GM18951 (cell line): ENCODE data around the gene SLC27A5.
"Not testable (repeated sequence)": the region's sequence is repeated elsewhere in the genome, so short reads cannot be mapped to it uniquely, and the experiment has no call there.

ENCODE experiments used
- POLR2A ChIP-seq: IDR thresholded peaks from 4 replicates; pipeline ENCODE4 v1.6.1; 2011; ENCODE audit warnings: mild to moderate bottlenecking; ENCODE audit not compliant: insufficient read length, insufficient read depth; ENCODE audit errors: extremely low read depth
- in situ Hi-C: fragments of 300-500 bp; cut with MboI; formaldehyde crosslinking; loops from one replicate; pipeline ENCODE4 v1.12.0; 2022; ENCODE audit warnings: low sequenced_read_pairs, mixed read lengths, inconsistent platforms; ENCODE audit not compliant: unreplicated experiment

SLC27A5 gene

DNA sequence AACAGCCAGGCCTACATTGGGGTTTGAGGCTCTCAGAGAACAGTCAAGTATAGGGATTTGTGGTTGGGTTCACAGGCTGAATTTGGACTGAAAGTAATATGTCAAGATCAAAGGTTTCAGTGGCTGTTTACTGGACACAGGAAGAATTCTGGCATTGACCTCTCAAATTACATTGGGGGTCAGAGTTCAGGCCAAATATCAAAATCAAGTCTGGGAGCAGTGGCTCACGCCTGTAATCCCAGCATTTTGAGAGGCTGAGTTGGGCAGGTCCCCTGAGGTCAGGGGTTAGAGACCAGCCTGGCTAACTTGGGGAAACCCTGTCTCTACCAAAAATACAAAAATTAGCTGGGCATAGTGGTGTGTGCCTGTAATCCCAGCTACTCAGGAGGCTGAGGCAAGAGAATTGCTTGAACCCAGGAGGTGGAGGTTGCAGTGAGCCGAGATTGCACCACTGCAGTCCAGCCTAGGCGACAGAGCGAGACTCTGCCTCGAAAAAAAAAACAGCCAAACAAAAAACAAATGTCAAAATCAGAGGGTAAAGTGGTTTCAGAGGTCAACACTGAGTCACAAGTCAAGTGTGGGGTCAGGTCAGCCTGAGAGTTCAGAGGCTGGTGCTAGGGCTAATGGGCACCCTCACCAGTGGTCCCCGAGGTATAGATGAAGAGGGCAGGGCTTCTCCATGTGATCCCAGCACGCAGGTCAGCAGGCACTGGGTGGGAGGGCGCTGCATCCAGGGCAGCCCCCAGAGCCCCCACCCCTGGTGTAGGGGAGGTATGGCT, 1.5 kb downstream of the SLC27A5 start:
- in situ Hi-C loops = no loop called here
- TF ChIP-seq POLR2A = no peak

DNA sequence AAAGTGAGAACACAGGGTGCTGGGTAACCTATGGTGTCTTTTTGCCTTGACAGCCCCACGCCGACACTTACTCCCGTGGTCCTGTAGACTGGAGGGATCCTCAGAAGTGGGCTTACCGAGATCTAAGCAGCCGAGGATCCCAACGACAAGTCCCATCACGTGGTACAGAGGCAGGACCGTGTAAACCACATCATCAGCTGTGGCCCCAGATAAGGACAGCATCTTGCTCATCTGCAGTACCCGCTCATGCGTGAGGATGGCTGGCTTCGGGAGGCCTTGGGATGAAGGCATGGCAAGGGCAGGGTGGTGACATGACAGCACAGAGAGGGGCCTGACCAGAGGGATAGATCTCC, 2.1 kb downstream of the SLC27A5 start:
- in situ Hi-C loops = no loop called here
- no peak for TF ChIP-seq POLR2A

DNA sequence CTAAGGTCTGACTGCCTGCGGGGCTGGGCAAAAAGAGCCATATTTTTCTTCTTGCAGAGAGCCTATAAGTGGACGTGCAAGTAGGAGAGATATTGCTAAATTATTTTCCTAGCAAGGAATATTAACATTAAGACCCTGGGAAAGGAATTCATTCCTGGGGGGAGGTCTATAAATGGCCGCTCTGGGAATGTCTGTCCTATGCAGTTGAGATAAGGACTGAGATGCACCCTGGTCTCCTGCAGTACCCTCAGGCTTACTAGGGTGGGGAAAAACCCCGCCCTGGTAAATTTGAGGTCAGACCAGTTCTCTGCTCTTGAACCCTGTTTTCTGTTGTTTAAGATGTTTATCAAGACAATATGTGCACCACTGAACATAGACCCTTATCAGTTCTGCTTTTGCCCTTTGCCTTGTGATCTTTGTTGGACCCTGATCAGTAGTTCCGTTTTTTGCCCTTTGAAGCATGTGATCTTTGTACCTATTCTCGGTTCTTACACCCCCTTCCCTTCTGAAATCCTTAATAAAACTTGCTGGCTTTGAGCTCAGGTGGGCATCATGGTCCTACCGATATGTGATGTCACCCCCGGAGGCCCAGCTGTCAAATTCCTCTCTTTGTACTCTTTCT, 4.1 kb downstream of the SLC27A5 start:
- in situ Hi-C loops = not testable (repeated sequence)

DNA sequence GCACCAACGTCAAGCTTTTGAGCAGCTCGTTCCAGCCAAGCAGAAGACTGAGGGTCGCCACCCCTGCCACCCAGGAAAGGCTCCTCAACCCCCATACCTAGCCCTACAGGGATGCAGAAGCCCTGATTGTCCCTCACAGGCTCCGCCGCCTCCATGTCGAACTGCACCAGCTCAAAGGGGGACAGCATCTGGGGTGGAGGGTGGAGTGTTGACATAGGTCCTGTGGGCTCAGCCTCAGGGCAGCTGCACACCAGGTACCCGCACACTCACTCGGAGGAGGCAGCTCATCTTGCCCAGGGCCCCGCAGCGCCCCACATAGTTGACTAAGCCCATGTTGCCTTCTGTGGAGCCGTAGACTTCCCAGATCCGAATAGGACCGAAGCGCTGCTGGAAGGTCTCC, 11.6 kb downstream of the SLC27A5 start:
- in situ Hi-C loops = no loop called here
- no peak for TF ChIP-seq POLR2A

DNA sequence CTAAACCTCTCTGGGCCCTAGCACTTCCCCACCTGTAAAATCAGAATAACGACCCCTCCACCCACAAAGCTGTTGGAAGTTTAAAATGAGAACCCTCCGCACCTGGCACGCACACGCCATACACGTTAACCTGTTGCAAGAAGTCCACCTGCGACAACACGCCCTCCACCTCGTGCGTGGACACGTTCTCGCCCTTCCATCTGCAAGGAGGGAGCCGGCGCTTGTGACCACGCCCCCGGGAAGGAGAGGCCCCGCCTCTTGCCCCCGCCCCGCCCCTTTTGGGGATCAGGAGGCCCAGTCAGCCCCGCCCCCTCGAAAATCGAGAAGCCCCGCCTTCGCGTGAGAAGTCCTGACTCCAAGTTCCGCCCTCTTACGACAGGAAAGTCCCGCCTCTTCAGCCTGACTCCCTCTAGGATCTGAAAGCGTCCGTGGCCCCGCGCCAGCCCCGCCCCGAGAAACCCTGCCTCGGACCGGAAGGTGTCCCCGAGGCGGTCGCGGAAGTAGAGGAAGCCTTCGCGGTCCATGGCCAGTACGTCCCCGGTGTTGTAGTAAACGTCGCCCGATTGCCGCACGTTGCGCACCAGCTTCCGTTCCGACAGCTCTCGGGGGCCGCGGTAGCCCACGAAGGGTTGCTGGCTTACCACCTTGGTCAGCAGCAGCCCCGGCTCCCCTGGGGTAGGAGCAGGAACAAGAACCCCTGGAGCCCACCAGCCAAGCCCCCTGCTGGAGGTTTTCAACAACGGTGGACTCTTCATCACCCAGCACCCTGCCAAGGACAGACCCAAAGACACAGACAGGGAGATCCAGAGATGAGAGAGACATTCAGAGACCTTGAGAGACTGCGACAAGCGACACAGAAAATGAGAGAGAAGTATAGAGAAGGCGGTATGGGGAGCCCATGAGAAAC, 12.5 kb downstream of the SLC27A5 start:
- TF ChIP-seq POLR2A = peak; percentile 70
- in situ Hi-C loops = no loop called here

DNA sequence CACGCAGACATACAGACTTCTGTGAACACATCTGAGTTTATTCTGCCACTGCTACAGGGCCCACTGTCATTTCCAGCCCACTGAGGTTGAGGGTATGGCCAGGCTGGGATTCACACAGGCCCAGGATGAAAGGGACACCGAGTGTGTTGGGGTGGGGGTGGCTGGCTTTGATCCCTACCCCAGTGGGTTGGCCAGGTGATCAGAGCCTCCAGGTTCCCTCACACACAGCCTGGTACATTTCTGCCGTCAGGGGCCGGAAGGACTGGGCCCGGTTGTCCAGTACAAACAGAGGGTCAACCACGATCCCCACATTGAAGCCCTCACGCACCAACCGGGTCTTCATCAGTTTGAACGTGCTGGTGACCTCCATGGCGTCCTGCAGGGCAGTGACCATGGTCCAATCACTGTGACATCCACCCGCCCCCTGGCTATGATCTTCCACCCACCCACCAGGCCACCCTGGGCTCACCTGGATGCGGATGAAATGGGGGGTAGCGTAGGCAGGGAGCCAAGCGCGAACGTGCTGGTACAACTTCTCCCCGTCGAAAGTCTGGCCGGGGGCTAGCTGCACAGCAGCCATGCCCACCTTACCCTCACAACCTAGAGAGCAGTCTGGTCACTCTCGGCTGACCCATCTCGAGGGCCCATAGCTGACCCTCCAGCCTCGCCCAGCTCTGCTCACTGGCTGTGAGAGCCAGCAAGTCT, 13.3 kb downstream of the SLC27A5 start:
- in situ Hi-C loops = no loop called here
- TF ChIP-seq POLR2A = no peak

DNA sequence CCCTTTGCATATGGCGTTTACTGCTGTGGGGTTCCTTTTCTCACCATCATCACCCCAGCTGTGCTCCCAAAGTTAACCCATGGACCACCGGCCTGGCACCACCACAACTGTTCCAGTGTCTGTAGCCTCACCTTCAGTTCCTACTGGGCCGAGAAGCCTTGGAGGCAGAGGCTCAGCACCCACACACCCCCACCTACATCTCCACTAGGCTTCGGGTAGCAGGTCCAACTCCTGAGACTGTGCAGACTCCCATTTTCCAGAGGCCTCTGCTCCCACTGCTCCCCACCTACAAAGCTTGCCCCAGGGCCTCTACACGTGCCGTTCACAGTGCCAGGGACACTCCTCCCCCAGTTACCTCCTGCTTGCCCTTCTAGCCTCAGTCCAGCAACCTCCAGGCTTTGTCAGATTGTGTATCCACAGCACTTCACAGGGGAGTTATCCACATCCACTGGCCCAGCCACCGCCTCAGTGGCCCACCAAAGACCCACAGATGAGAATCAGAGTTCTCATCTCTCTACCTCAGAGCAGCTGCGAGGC, 14.1 kb downstream of the SLC27A5 start:
- in situ Hi-C loops = no loop called here
- TF ChIP-seq POLR2A = no peak

DNA sequence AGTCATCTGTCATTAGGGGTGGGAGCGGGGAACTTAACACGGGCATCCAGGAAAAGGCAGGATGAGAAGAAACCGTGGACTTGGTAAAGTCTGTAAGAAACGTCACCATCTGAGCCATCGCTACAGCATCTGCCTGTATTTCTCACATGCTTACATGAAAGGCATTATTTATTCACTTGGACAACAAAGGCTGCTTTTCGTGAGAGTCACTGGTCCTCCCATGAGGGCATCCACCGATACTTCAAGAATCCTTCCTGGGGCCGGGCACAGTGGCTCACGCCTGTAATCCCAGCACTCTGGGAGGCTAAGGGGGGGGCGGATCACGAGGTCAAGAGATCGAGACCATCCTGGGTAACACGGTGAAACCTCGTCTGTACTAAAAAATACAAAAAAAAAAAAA, 19.5 kb downstream of the SLC27A5 start:
- no peak for TF ChIP-seq POLR2A
- in situ Hi-C loops = no loop called here

DNA sequence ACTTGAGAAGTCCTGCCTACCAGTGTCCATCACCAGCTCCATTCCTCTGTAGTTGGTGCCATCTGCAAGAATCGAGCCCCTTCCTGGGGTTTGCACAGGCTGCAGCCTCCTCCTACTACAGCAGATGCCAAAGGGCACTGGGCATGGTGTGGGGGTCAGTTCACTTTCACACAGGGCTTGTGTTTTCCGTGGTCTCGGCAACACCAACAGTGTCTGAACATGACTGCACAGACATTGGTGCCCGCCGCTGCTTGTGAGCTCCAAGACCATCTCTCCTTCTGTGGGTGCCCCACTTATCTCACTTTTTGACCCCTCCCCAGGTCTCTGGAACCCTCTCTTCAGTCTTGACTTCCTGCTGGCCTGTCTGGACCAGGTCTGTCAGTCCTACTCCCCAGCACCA, 20.4 kb downstream of the SLC27A5 start:
- TF ChIP-seq POLR2A = no peak
- in situ Hi-C loops = no loop called here

DNA sequence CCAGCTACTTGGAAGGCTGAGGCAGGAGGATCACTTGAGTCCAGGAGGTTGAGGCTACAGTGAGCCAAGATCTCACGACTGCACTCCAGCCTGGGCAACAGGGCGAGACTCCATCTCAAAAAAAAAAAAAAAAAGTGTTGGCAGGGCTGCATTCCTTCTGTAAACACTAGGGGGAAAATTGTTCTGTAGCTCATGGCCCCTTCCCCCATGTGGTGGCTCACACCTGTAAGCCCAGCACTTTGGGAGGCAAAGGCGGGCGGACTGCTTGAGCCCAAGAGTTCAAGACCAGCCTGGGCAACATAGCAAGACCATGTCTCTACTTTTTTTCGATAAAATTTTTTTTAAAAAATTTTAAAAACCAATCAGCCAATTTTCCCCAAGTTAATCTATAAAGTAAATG, 27.4 kb downstream of the SLC27A5 start:
- in situ Hi-C loops = not testable (repeated sequence)

DNA sequence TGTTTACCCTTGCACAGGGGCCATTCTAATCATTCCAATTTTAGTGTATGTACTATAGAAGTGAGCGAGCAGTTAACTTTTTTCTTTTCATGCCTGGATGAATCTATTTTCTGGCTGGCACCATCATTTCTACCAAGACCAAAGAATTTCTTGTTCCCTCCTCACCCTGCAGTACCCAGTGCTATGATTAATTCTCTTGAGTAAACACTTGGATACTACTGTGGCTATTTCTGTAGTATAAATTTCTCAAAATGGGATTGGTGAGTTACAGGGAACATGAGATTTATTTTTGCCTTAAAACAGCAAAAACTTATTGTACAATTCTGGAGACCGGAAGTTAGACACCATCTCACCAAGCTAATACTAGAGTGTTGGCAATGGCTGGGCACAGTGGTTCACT, 28.0 kb downstream of the SLC27A5 start:
- no peak for TF ChIP-seq POLR2A
- in situ Hi-C loops = no loop called here

DNA sequence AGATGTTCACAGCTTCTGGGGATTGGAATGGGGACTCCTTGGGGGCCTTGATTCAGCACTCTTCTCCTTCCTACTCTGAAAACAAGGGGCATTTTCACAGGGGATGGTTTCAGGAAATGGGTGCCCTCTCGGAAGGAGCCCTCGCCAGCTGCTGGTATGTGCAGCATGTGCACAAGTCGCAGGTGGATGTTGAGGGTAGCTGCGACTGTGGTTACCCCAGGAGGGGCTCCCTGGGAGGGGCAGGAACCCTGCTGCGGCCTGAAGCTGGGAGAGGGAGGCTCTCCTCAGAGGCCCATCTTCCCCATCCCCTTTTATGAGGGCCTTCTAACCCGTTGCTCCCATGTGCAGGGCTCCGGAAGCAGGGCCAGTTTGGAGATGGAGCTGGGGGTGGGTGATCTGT, 29.4 kb downstream of the SLC27A5 start:
- TF ChIP-seq POLR2A = no peak
- in situ Hi-C loops = no loop called here

DNA sequence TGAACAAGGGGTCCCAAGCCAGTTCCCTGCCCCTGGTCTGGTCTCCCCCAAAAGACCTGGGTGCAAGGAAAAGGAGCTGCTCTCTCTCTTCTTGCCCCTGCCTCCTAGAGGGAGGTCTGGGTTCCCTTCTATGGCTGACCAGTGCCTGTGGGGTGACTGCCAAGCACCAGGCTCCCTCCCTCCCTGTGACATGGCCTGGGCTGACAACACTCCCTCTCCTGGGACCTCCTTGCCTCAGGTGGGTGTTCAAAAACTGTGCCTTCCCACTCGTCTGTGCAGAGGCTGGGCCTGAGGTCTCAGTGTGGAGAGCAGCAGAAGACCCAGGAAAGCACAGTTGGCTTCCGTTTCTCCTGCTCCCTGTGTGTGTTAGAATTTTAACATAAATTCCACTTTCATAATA, 31.0 kb downstream of the SLC27A5 start:
- in situ Hi-C loops = no loop called here
- TF ChIP-seq POLR2A = no peak
